Measurements from ENCODE around the gene SAFB.
A peak's percentile ranks its signal among the peaks of the same experiment; 100 is the strongest.

The SAFB gene

GRCh38 chr19:5692723-5693194 lies 69.9 kb downstream of the SAFB start:
- DNase-seq (ENCODE audit: extremely low spot score): no peak
- CTCF ChIA-PET: no interaction called here
- POLR2A ChIA-PET: no interaction called here
- TF ChIP-seq, protein P1, sequence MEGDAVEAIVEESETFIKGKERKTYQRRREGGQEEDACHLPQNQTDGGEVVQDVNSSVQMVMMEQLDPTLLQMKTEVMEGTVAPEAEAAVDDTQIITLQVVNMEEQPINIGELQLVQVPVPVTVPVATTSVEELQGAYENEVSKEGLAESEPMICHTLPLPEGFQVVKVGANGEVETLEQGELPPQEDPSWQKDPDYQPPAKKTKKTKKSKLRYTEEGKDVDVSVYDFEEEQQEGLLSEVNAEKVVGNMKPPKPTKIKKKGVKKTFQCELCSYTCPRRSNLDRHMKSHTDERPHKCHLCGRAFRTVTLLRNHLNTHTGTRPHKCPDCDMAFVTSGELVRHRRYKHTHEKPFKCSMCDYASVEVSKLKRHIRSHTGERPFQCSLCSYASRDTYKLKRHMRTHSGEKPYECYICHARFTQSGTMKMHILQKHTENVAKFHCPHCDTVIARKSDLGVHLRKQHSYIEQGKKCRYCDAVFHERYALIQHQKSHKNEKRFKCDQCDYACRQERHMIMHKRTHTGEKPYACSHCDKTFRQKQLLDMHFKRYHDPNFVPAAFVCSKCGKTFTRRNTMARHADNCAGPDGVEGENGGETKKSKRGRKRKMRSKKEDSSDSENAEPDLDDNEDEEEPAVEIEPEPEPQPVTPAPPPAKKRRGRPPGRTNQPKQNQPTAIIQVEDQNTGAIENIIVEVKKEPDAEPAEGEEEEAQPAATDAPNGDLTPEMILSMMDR (IDR thresholded peaks at IDR 0.05; ENCODE audit: control extremely low read depth, extremely low read depth, low read depth, missing control alignments): no peak

GRCh38 chr19:5693195-5694166 lies 70.6 kb downstream of the SAFB start:
- TF ChIP-seq, protein P1 (IDR thresholded peaks at IDR 0.05; ENCODE audit: control extremely low read depth, extremely low read depth, low read depth, missing control alignments): no peak
- DNase-seq (ENCODE audit: extremely low spot score): no peak
- ChIA-PET CTCF (no interaction called here), POLR2A (interaction anchor here (1.0 kb wide), 1 partner anchor 27 kb away, joined by 4 read pairs; the partner anchor contains the start of genes CATSPERD and LONP1)

DNA sequence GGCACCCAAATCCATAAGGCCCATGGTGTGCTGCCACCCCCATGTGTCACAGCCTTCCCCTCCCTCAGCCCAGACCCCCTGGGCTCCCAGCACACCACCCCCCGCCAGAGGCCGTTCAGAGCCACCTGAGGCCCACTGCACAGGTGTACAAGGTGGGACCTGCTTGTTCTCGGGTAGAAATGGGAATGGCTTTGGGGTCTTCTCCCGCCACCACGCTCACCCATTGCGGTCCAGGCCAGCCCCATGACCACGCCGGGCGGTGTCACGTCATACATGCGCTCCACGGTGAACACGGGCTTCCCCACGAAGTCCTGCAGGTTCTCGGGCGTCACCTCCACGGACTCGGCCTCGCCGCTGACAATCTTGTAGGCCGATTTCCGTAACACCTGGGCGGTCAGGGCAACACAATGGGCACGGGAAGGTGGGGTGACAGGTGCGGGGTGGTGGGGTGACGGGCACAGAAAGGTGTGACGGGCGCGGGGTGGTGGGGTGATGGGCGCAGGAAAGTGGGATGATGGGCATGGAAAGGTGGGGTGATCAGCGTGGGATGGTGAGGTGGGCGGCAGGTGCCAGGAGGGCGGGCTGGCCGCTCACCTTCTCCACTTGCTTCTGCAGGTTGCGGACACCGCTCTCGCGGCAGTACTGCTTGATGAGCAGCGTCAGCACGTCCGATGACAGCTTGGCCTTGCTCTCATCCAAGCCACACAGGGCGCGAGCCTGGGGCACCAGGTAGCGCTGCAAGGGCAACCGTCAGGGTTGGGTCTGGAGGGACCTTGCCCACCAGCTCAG lies 71.5 kb downstream of the SAFB start:
- ChIA-PET CTCF (no interaction called here), POLR2A (interaction anchor here (1.0 kb wide), 1 partner anchor 26 kb away, joined by 4 read pairs; the partner anchor contains the start of genes CATSPERD and LONP1)
- DNase-seq (ENCODE audit: extremely low spot score): no peak
- TF ChIP-seq, protein P1 (IDR thresholded peaks at IDR 0.05; ENCODE audit: control extremely low read depth, extremely low read depth, low read depth, missing control alignments): no peak

DNA sequence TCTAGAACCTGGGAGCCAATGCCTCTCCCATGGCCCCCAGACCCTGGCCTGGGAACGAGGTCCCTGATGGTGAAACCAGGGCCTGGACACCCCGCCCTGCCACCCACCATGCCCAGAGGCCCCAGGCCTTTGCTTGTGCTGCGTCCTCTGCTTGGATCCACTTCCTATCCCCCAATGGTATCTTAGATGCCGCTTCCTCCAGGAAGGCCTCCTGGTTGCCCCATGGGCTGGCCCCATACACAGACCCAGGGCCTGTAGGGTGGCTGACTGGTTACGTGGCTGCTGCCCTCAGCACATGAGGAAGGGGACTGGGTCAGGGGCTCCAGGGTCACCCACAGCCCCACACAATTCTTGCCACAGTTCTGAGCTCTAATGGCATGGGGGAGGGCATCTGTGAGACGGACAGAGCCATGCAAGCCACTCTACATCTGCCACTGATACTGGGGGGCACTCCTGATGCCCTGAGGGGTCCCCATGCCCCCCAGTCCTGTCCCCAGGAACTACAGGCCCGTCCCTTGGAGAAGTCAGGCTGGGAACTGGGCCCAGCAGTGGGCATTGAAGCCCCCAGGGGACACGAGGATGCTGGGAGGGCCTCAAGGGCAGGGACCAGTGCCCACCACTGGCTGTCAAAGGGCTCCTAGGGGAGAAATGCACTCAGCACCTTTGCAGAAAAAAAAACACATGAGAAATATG lies 72.2 kb downstream of the SAFB start:
- CTCF ChIA-PET: interaction anchor here (0.8 to 4.7 kb wide), 3 partner anchors 7 to 23 kb away, joined by 3 to 34 read pairs (median 3); partner anchors contain the start of gene RPL36
- POLR2A ChIA-PET: interaction anchor here (0.9 kb wide), 1 partner anchor 17 kb away, joined by 3 read pairs; no protein-coding TSS in a partner anchor
- no peak for DNase-seq (ENCODE audit: extremely low spot score)
- TF ChIP-seq, protein P1 (IDR thresholded peaks at IDR 0.05; ENCODE audit: control extremely low read depth, extremely low read depth, low read depth, missing control alignments): no peak

- CTCF ChIA-PET: interaction anchor here (0.8 to 4.7 kb wide), 3 partner anchors 8 to 23 kb away, joined by 3 to 34 read pairs (median 3); partner anchors contain the start of gene RPL36
- no peak for DNase-seq (ENCODE audit: extremely low spot score)
- POLR2A ChIA-PET: interaction anchor here (0.5 to 0.9 kb wide), 2 partner anchors 17 to 310 kb away, joined by 3 read pairs; no protein-coding TSS in a partner anchor
- TF ChIP-seq, protein P1 (IDR thresholded peaks at IDR 0.05; ENCODE audit: control extremely low read depth, extremely low read depth, low read depth, missing control alignments): peak; percentile 2
Measured at GRCh38 chr19:5695649-5696195, 72.8 kb downstream of the SAFB start.

All from GM10248 (cell line).